Measurements from ENCODE around the gene HUS1. TPM values are rescaled to one million over a fixed set of nuclear protein-coding genes. Genes with fewer than 3 reads are reported as not detected.

The HUS1 gene
- total and polyA plus RNA-seq, 2 of the 8 experiments (the other 6 are each of a cell fraction or from before 2014, with no cell fraction given): 15.0 to 33.0 TPM

DNA sequence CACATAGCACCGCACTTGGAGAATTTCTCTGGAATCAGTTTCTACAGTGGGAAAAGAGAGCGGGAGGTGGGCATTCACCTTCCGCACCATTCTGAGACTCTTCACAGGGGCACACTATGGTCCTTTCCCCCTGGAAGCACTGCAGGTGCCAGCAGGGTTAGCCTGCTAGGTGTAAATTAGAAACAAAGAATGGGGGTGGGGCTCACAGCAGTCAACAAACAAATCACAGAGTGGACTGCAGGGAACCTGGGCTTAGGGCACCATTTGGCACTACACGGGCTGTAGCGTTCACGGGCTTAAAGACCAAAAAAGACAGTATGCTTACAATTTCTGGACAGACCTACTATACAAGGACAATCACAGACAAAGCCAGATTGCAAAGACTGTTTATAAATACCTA is 23.2 kb downstream of the HUS1 start:
- H2BK20ac ChIP-seq (ENCODE audit: low read length): no peak overlapping the region
- POLR2A ChIA-PET (ENCODE audit: partially characterized antibody): interaction anchor here (0.9 to 1.1 kb wide), 2 partner anchors 10 to 28 kb away, joined by 3 to 4 read pairs; no protein-coding TSS in a partner anchor
- peaks cover 2 to 31% (median 11%) of the 10 kb centered on the region in 4 experiments; a peak in 7 of 8 replicates for H3K36me3 ChIP-seq (ENCODE audit: control insufficient read depth in 2 of 4, insufficient read depth in 4 of 4, low read length in 3 of 4)
- no peak overlapping the region for H3K56ac ChIP-seq (replicated peaks; ENCODE audit: insufficient read length, low read depth, low read length)
- no peak overlapping the region for H2AFZ ChIP-seq (ENCODE audit: low read length)
- no peak overlapping the region for H2BK5ac ChIP-seq (ENCODE audit: low read depth, low read length)
- FAIRE-seq: no peak
- H3K23me2 ChIP-seq (ENCODE audit: low read depth, low read length): no peaks in the 10 kb centered on the region
- no peak overlapping the region for H2BK120ac ChIP-seq (replicated peaks; ENCODE audit: low read depth, low read length)
- no peaks in the 10 kb centered on the region for H3K79me1 ChIP-seq (ENCODE audit: low read depth, low read length)
- H2AK5ac ChIP-seq (ENCODE audit: low read depth, low read length): no peak overlapping the region
- H3K14ac ChIP-seq (ENCODE audit: insufficient read length): no peak overlapping the region
- H4K8ac ChIP-seq (ENCODE audit: extremely low read depth, insufficient read depth, low read length): no peak overlapping the region
- no peak for DNase-seq (ENCODE audit: low read depth in 1 of 2, low spot score in 2 of 2)
- H4K5ac ChIP-seq (ENCODE audit: insufficient read length, low read depth, low read length): no peak overlapping the region
- no peak overlapping the region for H3K18ac ChIP-seq (ENCODE audit: extremely low read depth, low read length)
- H3K4me2 ChIP-seq (ENCODE audit: insufficient read depth in 1 of 2, low read depth in 2 of 2, low read length in 2 of 2): no peak overlapping the region
- no peak overlapping the region for H2BK15ac ChIP-seq (ENCODE audit: low read length)
- no peak overlapping the region for H3K4ac ChIP-seq (replicated peaks; ENCODE audit: insufficient read length, low read depth, low read length)
- H4K20me1 ChIP-seq (replicated peaks in 1 of 2; ENCODE audit: control insufficient read depth in 1 of 2, insufficient read depth in 2 of 2, low read length in 2 of 2): no peaks in the 10 kb centered on the region
- no peak for TF ChIP-seq SP2 (IDR thresholded peaks at IDR 0.05; ENCODE audit: low read length)
- no peak overlapping the region for H3K4me3 ChIP-seq (ENCODE audit: extremely low read depth in 1 of 4, insufficient read depth in 2 of 4, low read depth in 3 of 4, low read length in 4 of 4)
- H4K91ac ChIP-seq (replicated peaks; ENCODE audit: insufficient read length, low read length): no peak overlapping the region
- no peak overlapping the region for H3K23ac ChIP-seq (ENCODE audit: insufficient read length)
- peaks cover 0 to 4% (median 1%) of the 10 kb centered on the region in 4 experiments; a peak in 4 of 7 replicates for H3K4me1 ChIP-seq (replicated peaks in 1 of 4; ENCODE audit: control insufficient read depth in 3 of 4, insufficient read depth in 4 of 4, low read length in 3 of 4)
- WGBS, 2 experiments (ENCODE audit: extremely low coverage in 1 of 2, insufficient coverage in 1 of 2, insufficient read length in 1 of 2, insufficient replicate concordance in 2 of 2, low coverage in 1 of 2, low lambda C conversion rate in 2 of 2, missing lambda C conversion rate in 1 of 2): 91% methylated on average over 6 of the region's 6 CpGs; no CpG with 5 or more reads in 1 of the 2 experiments
- no peaks in the 10 kb centered on the region for H3K79me2 ChIP-seq (ENCODE audit: control insufficient read depth in 1 of 2, insufficient read depth in 2 of 2, low read length in 2 of 2)
- no peak overlapping the region for H3K27ac ChIP-seq (ENCODE audit: low read depth, low read length)
- H2BK12ac ChIP-seq (ENCODE audit: low read depth, low read length): no peak overlapping the region
- no peaks in the 10 kb centered on the region for H3K27me3 ChIP-seq (replicated peaks in 1 of 4; ENCODE audit: control insufficient read depth in 3 of 4, extremely low read depth in 1 of 4, insufficient read depth in 3 of 4, low read length in 3 of 4)
- no peak overlapping the region for H3K9ac ChIP-seq (replicated peaks in 1 of 4; ENCODE audit: extremely low read depth in 1 of 4, low read depth in 3 of 4, low read length in 3 of 4)
- CTCF ChIA-PET (ENCODE audit: partially characterized antibody): interaction anchor here (1.0 to 1.2 kb wide), 5 partner anchors 10 to 15 kb away, joined by 3 to 6 read pairs (median 3); no protein-coding TSS in a partner anchor
- H3K9me3 ChIP-seq (ENCODE audit: insufficient read depth in 2 of 2, low read depth in 1 of 2, low read length in 1 of 2): peaks cover 0 to 3% of the 10 kb centered on the region in 2 experiments; a peak in 1 of 4 replicates
